ENCODE measurements around the gene CXCR3.

DNA sequence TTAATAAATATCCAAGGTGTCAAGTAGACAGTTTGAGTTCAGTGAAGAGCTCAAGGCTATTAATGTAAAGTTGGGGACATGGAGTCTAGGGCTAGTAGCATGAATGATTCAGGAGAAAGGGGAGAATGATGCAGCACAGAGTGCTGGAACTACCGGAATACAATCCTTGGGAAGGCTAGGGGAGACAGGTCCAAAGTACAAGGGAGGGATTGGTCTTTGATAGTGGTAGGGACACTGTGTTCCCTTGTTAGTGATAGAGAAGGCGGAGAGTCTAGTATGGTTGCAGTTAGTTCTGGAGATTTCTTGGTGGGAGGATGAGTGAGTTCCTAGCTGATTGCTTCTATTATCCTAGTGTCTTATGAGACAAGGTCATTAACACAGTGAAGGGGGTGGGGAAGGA lies 31.4 kb downstream of the CXCR3 start:
- TF ChIP-seq CTCF (IDR thresholded peaks at IDR 0.05) = no peak
- no peak for TF ChIP-seq POLR2A (IDR thresholded peaks at IDR 0.05)

Measured in heart left ventricle (tissue), 13 donors.